ENCODE data around the gene CERS6. TPM values are rescaled to one million over a fixed set of nuclear protein-coding genes. Genes with fewer than 3 reads are reported as not detected.

Gene CERS6
- total RNA-seq, 1 donor from 2014 or later, result 58.6 TPM

DNA sequence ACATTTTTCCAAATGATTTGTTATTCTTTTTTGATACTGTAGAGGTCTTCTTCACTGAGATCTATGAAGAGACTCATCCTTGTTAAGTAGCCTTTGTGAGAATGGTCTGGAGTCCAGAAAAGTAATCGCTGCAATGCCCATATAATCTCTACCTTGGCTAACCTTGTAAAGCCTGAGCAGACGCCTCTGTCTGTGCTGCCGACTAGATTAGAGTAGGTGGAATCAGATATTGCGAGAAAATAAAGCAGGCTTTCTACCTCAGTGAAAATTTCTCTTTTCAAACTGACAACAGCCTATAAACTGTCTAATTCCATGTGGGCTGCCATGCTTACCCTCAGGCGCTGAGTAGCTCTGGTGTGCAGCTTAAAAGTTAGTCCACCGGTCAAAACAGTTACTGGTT, 17.5 kb upstream of the CERS6 start:
- DNase-seq (ENCODE audit: low spot score), result no peak
- intact Hi-C loops (cut with DNase I), result loop anchor here (10.0 kb wide), 1 partner anchor 304 kb away; no protein-coding TSS in a partner anchor

DNA sequence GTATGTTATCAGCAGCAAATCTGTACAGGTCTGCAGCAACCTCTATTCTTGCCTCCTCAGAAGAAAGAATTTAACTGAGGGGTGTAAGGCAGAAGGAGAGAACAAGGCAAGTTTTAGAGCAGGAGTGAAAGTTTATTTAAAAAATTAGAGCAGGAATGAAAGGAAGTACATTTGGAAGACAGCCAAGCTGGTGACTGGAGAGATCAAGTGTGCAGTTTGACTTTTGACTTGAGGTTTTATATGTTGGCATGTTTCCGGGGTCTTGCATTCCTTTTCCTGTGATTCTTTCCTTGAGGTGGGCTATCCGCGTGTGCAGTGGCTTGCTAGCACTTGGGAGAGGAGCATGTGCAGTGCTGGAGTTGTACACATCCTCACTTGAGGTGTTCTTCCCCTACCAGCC, 16.5 kb upstream of the CERS6 start:
- no peak for DNase-seq (ENCODE audit: low spot score)
- intact Hi-C loops (cut with DNase I), result loop anchor here (10.0 kb wide), 1 partner anchor 305 kb away; no protein-coding TSS in a partner anchor

DNA sequence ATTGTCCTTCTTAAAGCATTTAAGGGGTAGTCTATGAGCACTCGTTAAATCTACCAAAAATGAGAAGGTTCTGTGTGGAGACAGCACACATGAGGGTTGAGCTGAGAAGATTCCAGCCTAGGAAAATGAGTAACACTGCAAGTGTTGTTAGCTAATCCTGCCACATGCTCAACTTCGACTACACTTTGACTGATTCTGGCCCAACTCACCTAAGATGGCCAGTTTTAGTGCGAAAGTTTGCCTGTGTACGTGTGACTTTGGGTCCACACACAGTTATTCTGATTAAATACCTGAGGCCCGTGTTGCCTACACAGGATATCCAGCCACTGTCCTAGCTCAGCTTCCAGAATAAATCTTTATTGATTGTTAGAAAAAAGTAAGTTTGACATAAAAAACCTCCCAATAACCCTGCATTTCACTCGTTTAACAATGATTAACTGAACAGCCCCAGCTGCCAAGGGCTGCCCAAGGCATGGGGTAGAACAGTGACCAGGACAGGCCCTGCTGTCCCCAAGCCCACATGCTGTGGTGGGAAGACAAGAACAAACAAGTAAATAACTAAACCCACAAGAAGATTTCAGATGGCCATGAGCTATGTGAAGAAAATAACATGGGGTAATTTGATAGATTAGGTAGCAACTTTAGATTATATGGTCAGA, 14.7 kb upstream of the CERS6 start:
- DNase-seq (ENCODE audit: low spot score), result no peak
- intact Hi-C loops (cut with DNase I), result no loop called here

- DNase-seq (ENCODE audit: low spot score), result no peak
- intact Hi-C loops (cut with DNase I), result no loop called here
Observed at GRCh38 chr2:168443818-168444217, 12.3 kb upstream of the CERS6 start.

- intact Hi-C loops (cut with DNase I), result no loop called here
- no peak for DNase-seq (ENCODE audit: low spot score)
Observed at GRCh38 chr2:168445960-168446359, 10.1 kb upstream of the CERS6 start.

GRCh38 chr2:168448980-168449379, 7.1 kb upstream of the CERS6 start:
- DNase-seq (ENCODE audit: low spot score), result no peak
- intact Hi-C loops (cut with DNase I), result no loop called here

DNA sequence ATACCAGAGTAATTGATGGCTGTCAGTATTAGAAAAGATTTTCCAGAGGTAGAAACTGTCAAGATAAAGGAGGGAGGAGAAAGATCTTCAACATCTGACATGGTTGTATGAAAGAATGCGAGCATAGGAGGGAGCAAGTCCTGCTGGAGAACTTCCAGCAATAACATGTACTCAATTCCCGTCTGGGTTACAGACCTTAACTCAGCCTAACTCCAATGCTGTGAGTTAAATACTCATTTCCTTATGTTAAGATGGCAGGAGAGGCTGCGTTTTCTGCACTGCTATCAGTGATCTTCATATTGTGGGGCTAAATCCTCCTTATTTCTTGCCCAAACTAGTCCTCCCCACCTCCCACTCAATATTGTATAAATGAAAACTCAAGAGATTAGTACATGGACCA, 6.7 kb upstream of the CERS6 start:
- intact Hi-C loops (cut with DNase I), result no loop called here
- no peak for DNase-seq (ENCODE audit: low spot score)

DNA sequence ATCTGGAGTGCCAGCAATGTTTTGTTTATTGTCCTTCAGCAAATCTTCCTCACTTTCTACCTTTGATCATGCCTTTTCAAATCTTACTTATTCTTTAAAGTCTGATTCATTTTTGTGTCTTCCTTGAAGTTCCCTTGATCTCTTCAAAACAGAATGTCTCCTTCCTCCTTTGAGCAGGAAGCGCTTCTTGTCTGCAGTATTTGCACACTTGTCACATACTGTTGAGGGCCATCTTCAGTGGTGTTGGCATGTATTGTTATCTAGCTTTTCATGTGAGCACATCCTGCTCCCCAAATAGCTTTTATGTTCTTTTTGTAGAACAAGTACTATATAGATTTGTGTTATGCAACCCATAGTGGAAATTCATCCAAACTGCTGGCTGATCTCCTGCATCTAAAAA, 5.9 kb upstream of the CERS6 start:
- DNase-seq (ENCODE audit: low spot score), result no peak
- intact Hi-C loops (cut with DNase I), result no loop called here

GRCh38 chr2:168450732-168451131, 5.3 kb upstream of the CERS6 start:
- no peak for DNase-seq (ENCODE audit: low spot score)
- intact Hi-C loops (cut with DNase I), result no loop called here

DNA sequence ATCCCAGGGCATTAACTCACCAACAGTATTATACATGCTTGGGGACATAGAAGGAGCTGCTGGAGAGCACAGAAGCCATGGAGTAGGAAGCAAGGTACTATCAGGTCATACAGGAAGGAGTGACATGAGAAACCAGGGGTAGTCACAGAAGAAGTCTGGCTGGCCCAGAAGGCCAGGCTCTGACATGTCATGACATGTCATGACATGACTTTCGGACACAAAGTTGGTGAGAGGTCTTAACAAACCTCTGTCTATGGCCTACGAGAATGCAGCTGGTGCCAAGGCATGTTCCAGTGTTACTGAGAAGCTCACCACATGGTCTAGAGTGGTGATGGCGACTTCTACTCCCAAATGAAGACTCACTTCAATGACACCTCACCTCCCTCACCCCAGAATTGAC, 3.3 kb upstream of the CERS6 start:
- DNase-seq (ENCODE audit: low spot score), result no peak
- intact Hi-C loops (cut with DNase I), result no loop called here

GRCh38 chr2:168453404-168453803, 2.7 kb upstream of the CERS6 start:
- DNase-seq (ENCODE audit: low spot score), result no peak
- intact Hi-C loops (cut with DNase I), result no loop called here

DNA sequence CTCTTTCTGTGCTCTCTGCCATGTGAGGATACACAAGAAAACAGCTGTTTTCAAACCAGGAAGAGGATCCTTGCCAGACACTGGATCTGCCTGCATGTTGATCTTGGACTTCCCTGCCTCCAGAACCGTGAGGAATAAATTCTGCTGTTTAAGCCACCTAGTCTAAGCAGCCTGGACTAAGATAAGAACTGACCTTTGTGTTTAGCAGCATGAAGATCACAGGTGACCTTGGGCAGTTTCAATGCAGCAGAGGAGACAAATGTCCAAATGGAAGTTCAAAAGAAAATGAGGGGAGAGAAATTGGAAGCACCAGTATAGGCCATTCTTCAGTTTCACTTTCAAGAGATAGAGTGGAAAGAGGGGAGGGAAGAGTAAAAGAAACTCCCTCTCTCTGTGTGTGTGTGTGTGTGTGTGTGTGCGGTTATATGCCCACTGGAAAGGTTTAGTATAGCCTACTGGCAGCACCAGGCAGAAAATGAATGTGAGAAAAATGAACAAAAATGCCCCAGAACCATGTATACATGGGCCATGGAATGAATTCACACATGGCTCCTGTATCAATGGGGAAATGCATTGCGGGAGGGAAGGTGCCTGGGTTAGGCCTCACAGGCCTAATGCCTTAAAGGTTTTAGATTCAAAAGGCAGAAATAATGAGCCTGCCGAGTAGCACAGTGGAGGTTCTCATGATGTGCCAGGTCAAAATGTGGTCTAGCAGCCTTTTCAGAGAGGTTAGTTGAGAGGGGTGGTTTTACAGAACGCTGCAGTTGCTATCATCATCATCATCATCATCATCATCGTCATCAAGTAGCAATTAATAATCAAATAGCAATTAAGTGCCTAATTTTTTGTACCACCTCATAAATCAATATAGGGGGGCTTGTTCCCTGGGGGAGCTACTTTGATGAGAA, 1.1 kb upstream of the CERS6 start:
- no peak for DNase-seq (ENCODE audit: low spot score)
- intact Hi-C loops (cut with DNase I), result loop anchor here (5.0 kb wide), 4 partner anchors 92 to 302 kb away; no protein-coding TSS in a partner anchor

DNA sequence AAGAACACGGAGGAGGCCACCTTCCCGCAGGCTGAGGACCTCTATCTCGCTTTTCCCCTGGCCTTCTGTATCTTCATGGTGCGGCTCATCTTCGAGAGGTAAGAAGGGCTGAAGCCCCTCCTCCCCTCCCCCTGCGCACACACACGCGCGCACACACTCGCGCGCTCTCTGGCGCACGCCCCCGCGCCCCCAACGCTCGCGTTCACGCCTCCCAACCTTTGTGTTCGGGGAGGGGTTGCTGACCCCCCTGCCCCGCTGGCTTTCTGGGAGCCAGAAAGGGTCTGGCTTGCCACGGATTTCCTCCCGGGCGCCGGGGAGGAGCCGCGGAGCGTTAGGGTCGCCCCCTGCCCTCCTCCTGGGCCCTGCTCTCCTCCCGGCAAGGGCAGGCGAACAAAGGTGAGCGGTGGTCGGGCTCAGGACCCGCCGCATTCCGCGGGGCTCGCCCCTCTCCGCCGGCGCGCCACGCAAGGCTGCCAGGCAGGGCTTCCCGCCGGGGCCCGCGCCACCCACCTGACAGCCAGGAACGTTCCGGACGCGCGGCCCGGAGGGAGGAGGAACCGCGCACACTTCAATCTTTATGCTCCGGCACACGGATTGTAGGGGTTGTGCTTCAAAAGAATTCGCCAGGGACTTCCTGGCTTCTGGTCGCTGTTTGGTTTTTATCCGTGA, 583 bp downstream of the CERS6 start:
- intact Hi-C loops (cut with DNase I), result loop anchor here (2.0 to 5.0 kb wide), 5 partner anchors 60 to 301 kb away; no protein-coding TSS in a partner anchor
- peak; percentile 79 for DNase-seq (ENCODE audit: low spot score)

DNA sequence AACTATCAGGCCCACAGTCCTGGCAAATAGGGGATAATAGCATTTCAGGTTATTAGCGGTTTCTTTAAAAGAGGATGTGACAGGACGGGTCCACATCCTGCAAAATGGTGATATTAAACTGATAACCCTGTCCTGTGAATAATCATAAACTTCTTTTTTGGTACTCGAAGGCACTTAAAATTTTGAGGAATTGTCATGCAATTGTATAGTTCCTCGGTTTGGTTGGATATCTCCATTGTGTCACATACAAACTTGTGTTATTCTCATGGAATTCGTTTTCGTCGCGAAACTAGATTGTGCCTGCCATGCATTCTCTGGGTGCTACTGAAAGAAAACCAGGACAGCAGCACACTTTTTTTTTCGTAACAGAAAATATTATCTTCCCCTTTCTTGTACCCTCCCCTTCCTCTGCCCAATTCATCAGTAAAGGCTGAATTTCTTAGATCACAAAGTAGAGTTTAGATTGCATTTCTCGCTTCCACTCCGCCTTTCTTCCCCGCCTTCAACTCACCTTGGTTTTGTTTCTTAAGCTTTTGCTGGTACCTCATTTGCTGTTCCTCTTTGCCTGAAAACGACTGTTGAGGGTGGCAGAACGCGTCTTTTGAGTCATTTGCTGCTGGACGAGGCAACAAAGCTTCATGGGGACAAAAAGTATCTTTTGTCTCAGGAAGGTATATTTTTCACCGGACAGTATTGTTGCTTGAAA, 1.3 kb downstream of the CERS6 start:
- intact Hi-C loops (cut with DNase I), result loop anchor here (2.0 to 5.0 kb wide), 5 partner anchors 59 to 300 kb away; no protein-coding TSS in a partner anchor
- no peak for DNase-seq (ENCODE audit: low spot score)

DNA sequence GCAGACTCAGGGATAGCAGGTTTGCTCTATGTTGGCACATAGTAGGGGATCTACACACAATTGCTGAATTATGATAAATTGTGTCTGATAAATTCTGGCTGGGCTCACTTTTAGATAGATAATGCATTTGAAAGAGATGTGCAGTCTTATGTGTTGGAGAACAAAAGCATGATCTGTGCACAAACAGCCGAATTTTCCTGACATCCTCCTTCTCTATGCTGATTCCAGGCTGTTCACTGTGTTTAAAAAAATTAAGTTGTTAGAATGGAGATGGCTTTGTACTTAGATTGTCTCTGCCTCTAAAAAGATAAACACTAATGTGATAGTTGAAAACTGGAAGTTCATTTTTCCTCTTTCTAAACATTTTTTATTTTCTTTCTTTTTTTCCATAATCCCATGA, 2.1 kb downstream of the CERS6 start:
- no peak for DNase-seq (ENCODE audit: low spot score)
- intact Hi-C loops (cut with DNase I), result loop anchor here (5.0 kb wide), 4 partner anchors 89 to 299 kb away; no protein-coding TSS in a partner anchor

GRCh38 chr2:168459256-168459655, 3.2 kb downstream of the CERS6 start:
- no peak for DNase-seq (ENCODE audit: low spot score)
- intact Hi-C loops (cut with DNase I), result loop anchor here (5.0 kb wide), 4 partner anchors 88 to 298 kb away; no protein-coding TSS in a partner anchor

- intact Hi-C loops (cut with DNase I), result no loop called here
- no peak for DNase-seq (ENCODE audit: low spot score)
Observed at GRCh38 chr2:168460571-168460970, 4.5 kb downstream of the CERS6 start.

DNA sequence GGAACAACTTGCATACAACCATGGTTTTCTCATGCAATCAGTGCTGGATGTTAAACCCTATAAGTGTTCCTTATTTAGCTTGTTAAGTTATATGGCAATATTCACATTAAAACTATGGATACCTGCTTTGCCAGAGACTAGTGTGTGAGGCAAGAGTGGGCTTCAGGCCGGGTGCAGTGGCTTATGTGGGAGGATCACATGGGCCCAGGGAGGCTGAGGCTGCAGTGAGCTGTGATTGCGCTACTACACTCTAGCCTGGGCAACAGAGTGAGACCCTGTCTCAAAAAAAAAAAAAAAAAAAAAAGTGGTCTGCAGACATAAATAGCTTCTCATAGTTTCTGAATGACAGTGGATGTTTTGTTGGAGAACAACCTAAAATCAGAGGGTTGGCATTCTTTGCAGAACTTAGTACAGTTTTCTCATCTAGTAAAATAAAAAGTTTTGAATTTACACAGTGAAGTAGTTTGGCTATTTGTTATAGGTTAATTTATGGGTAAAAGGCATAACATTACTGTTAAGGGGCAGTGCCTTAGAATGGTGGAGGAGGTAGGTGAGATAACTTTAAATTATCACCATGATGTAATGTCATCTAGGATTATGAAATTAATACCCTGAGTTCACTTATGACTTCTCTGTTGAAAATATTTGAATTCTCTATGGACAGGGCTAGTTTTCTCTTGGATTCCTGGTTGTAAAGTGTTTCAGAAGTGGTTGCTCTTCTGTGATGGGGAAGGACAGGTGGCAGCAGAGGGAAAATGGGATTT, 5.3 kb downstream of the CERS6 start:
- intact Hi-C loops (cut with DNase I), result no loop called here

DNA sequence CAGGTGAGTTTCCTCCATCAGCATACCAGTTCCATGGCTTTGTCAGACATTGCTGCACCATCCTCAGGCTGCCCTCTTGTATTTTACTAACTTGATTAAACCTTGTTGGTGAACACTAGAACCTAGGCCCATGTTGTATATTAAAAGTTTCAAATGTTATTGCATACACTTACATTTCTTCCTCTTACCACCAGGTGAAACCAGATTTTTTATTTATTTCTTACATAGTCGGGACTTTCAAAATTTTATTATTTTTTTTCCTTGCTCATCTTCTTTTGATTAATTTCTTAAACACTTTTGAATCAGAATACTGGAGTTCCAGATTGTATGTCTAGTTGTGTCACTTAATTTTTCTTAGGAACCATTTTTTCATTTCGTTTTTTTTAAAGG, 5.9 kb downstream of the CERS6 start:
- no peak for DNase-seq (ENCODE audit: low spot score)
- intact Hi-C loops (cut with DNase I), result no loop called here

More for the DNA sequence above, 5.3 kb downstream of the CERS6 start:
- no peak for DNase-seq (ENCODE audit: low spot score)

Measured in cardiac septum (tissue), 1 donor.